Measurements from ENCODE around the gene SRMS. TPM values are rescaled to one million over a fixed set of nuclear protein-coding genes. Genes with fewer than 3 reads are reported as not detected.

SRMS gene
- total RNA-seq, 1 experiment from 2014 or later = 3.2 TPM

DNA sequence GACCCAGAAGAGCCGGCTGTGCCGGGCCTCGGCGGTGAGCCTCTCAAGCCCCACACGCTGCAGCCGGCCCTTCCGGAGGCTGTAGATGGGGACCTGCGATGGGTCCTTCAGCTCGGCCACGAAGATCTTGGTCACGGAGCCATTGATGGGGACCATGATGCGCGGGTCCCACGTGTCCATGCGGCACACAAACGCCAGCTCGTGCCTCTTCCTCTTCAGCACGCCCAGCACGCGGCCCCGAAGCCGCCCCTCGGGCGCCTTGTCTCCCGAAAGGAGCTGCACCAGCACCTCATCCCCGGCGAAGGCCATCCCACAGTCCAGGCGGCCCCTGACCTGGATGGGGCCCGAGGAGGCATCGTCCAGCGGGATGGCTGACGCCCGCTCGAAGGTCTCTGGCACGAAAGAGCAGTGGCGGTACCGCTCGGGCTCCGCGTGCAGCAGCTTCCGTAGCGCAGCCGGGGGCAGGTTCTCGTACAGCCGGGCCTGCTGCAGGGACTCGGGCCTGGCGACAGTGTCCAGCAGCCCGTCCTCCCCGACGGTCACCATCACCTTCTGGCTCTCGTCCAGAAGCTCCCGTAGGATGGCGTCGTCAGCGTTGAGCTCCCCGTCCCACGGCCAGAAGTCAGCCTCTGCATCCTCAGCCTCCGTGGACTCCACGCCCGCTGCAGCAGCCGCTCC is 17.6 kb upstream of the SRMS start (continued):
- TF ChIP-seq, protein P1, sequence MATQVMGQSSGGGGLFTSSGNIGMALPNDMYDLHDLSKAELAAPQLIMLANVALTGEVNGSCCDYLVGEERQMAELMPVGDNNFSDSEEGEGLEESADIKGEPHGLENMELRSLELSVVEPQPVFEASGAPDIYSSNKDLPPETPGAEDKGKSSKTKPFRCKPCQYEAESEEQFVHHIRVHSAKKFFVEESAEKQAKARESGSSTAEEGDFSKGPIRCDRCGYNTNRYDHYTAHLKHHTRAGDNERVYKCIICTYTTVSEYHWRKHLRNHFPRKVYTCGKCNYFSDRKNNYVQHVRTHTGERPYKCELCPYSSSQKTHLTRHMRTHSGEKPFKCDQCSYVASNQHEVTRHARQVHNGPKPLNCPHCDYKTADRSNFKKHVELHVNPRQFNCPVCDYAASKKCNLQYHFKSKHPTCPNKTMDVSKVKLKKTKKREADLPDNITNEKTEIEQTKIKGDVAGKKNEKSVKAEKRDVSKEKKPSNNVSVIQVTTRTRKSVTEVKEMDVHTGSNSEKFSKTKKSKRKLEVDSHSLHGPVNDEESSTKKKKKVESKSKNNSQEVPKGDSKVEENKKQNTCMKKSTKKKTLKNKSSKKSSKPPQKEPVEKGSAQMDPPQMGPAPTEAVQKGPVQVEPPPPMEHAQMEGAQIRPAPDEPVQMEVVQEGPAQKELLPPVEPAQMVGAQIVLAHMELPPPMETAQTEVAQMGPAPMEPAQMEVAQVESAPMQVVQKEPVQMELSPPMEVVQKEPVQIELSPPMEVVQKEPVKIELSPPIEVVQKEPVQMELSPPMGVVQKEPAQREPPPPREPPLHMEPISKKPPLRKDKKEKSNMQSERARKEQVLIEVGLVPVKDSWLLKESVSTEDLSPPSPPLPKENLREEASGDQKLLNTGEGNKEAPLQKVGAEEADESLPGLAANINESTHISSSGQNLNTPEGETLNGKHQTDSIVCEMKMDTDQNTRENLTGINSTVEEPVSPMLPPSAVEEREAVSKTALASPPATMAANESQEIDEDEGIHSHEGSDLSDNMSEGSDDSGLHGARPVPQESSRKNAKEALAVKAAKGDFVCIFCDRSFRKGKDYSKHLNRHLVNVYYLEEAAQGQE (IDR thresholded peaks at IDR 0.05; ENCODE audit: low read depth) = no peak

DNA sequence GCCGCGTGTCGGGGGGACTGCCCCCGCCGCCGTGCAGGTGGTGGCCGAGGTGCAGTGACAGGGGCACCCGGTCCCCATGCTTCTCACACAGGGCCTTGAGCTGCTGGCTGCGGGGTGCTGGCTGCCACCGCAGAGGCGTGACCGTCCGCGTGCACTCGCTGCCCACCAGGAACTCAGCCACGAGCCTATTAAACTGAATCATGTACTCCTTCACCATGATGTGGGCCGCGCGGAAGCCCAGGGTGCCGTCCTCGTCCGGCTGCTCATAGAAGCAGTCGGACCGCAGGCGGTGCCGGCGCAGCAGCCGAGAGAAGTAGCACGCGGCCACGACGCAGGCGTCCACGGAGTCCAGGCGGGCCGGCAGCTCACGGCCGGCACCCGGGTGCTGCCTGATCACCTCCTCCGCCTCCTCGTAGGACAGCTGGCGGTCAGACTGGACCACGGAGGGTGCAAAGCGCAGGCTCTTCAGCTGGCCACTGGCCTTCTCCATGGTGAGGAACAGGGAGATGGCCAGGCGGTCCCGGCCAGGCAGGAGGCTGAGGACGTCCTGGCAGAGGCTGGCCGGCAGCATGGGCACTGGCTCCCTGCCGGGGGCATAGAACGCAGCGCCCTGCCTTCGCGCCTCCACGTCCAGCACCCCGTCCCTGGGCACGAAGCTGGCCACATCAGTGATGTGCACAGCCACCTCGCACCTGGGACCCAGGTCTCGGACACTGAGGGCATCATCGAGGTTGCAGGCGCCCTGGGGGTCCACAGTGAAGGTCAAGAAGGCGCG is 16.7 kb upstream of the SRMS start:
- no peaks in the 10 kb centered on the region for H4K20me1 ChIP-seq (ENCODE audit: insufficient read depth)
- H3K9ac ChIP-seq (ENCODE audit: low read length) = no peak overlapping the region
- ATAC-seq = no peak
- no peak overlapping the region for H3K27ac ChIP-seq (ENCODE audit: low read depth, low read length)
- no peaks in the 10 kb centered on the region for H3K27me3 ChIP-seq (ENCODE audit: insufficient read depth, low read length)
- no peaks in the 10 kb centered on the region for H3K4me1 ChIP-seq (ENCODE audit: control insufficient read depth in 1 of 2, insufficient read depth in 2 of 2, low read length in 2 of 2)
- intact Hi-C loops (cut with micrococcal nuclease) = no loop called here
- no peaks in the 10 kb centered on the region for H3K79me2 ChIP-seq (ENCODE audit: insufficient read depth, low read length)
- no peak overlapping the region for H2AFZ ChIP-seq (ENCODE audit: low read depth, low read length, poor library complexity, severe bottlenecking)
- RAD21 ChIA-PET (ENCODE audit: low non-redundant PET in 1 of 2, low total read pairs in 2 of 2, uncharacterized antibody in 2 of 2, unreplicated experiment in 2 of 2) = no interaction called here
- BruUV-seq (replicated peaks) = no TSS peak
- no peak overlapping the region for H3K4me3 ChIP-seq (replicated peaks in 1 of 2; ENCODE audit: low read depth in 1 of 2, low read length in 2 of 2)
- no peaks in the 10 kb centered on the region for H3K9me2 ChIP-seq (ENCODE audit: insufficient read depth)
- no peak for DNase-seq (ENCODE audit: low read depth, low spot score)
- H3K9me3 ChIP-seq (ENCODE audit: control insufficient read depth in 1 of 2, insufficient read depth in 1 of 2, low read depth in 1 of 2, low read length in 2 of 2) = no peaks in the 10 kb centered on the region
- POLR2A ChIA-PET = no interaction called here
- CTCF ChIA-PET = no interaction called here
- H3K4me2 ChIP-seq (ENCODE audit: low read length) = no peak overlapping the region
- no peaks in the 10 kb centered on the region; a peak in 3 of 4 replicates for H3K36me3 ChIP-seq (ENCODE audit: control insufficient read depth in 1 of 2, insufficient read depth in 2 of 2, low read length in 2 of 2)
- TF ChIP-seq, protein P2, sequence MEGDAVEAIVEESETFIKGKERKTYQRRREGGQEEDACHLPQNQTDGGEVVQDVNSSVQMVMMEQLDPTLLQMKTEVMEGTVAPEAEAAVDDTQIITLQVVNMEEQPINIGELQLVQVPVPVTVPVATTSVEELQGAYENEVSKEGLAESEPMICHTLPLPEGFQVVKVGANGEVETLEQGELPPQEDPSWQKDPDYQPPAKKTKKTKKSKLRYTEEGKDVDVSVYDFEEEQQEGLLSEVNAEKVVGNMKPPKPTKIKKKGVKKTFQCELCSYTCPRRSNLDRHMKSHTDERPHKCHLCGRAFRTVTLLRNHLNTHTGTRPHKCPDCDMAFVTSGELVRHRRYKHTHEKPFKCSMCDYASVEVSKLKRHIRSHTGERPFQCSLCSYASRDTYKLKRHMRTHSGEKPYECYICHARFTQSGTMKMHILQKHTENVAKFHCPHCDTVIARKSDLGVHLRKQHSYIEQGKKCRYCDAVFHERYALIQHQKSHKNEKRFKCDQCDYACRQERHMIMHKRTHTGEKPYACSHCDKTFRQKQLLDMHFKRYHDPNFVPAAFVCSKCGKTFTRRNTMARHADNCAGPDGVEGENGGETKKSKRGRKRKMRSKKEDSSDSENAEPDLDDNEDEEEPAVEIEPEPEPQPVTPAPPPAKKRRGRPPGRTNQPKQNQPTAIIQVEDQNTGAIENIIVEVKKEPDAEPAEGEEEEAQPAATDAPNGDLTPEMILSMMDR (IDR thresholded peaks at IDR 0.05 in 2 of 3, conservative IDR thresholded peaks at IDR 0.05 in 1 of 3; ENCODE audit: borderline replicate concordance in 1 of 3, insufficient read depth in 1 of 3, low read depth in 2 of 3, low read length in 2 of 3) = no peak
- TF ChIP-seq ELF1 (IDR thresholded peaks at IDR 0.05; ENCODE audit: borderline replicate concordance, low read depth) (no peak), TCF7L2 (IDR thresholded peaks at IDR 0.05; ENCODE audit: borderline replicate concordance, extremely low read depth, insufficient read depth, insufficient read length) (no peak), EGR1 (IDR thresholded peaks at IDR 0.05; ENCODE audit: low read depth) (no peak), JUND (IDR thresholded peaks at IDR 0.05) (no peak), RAD21 (IDR thresholded peaks at IDR 0.05; ENCODE audit: low read depth) (no peak), FOSL1 (IDR thresholded peaks at IDR 0.05; ENCODE audit: low read depth) (no peak), ATF3 (IDR thresholded peaks at IDR 0.05) (no peak), SP1 (IDR thresholded peaks at IDR 0.05; ENCODE audit: low read depth) (no peak), YY1 (IDR thresholded peaks at IDR 0.05; ENCODE audit: extremely low read depth, insufficient replicate concordance, low read depth, low read length) (no peak)
- TF ChIP-seq, protein P1 (IDR thresholded peaks at IDR 0.05; ENCODE audit: low read depth) = no peak
- TF ChIP-seq, protein P3, sequence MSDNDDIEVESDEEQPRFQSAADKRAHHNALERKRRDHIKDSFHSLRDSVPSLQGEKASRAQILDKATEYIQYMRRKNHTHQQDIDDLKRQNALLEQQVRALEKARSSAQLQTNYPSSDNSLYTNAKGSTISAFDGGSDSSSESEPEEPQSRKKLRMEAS (IDR thresholded peaks at IDR 0.05) = no peak
